Keratinocyte (primary cell): ENCODE data around the gene ELK3. TPM values are rescaled to one million over a fixed set of nuclear protein-coding genes. Genes with fewer than 3 reads are reported as not detected.

Experiments used
- DNase-seq: peaks from one replicate; pipeline ENCODE4 v3.0.0-alpha.2; 2011; ENCODE audit warnings: low read depth, missing footprints, low spot score
- FAIRE-seq: peaks from 2 replicates; lab custom pipeline; 2011; peaks lifted over from hg19 to GRCh38; lab: Jason Lieb, UNC
- H2AFZ ChIP-seq: 2 replicates; pipeline ENCODE4 v1.6.0; 2012; ENCODE audit warnings: low read length, control low read depth, inconsistent platforms; ENCODE audit not compliant: control insufficient read depth
- H3K27ac ChIP-seq: 2 replicates; pipeline ENCODE4 v1.5.1; 2011; ENCODE audit warnings: low read length; ENCODE audit not compliant: control insufficient read depth, insufficient read depth
- H3K27me3 ChIP-seq: 3 replicates; pipeline ENCODE4 v1.6.0; 2011; ENCODE audit warnings: low read length; ENCODE audit not compliant: control insufficient read depth, insufficient read depth; ENCODE audit errors: extremely low read depth
- H3K36me3 ChIP-seq, 2 experiments: 2 replicates in 1 of 2; 3 replicates in 1 of 2; pipeline ENCODE4 v1.5.1; 2011; ENCODE audit warnings: low read length in 2 of 2, mild to moderate bottlenecking in 1 of 2; ENCODE audit not compliant: control insufficient read depth in 2 of 2, insufficient read depth in 2 of 2; ENCODE audit errors: extremely low read depth in 1 of 2
- H3K4me1 ChIP-seq: 3 replicates; pipeline ENCODE4 v1.5.1; 2011; ENCODE audit warnings: low read length; ENCODE audit not compliant: control insufficient read depth, insufficient read depth; ENCODE audit errors: extremely low read depth
- H3K4me2 ChIP-seq: 3 replicates; pipeline ENCODE4 v1.6.0; 2011; ENCODE audit warnings: low read depth, low read length; ENCODE audit not compliant: control insufficient read depth, insufficient read depth; ENCODE audit errors: extremely low read depth
- H3K4me3 ChIP-seq, 3 experiments: fragments of 200-600 bp in 1 of 3; sonication (generic) in 1 of 3; 2 replicates in 2 of 3; 3 replicates in 1 of 3; pipeline ENCODE4 v1.5.1; 2011 to 2016; ENCODE audit warnings: low read length in 3 of 3, mild to moderate bottlenecking in 3 of 3, control low read depth in 2 of 3, inconsistent platforms in 1 of 3, low read depth in 1 of 3, mixed read lengths in 1 of 3, mixed run types in 1 of 3, moderate library complexity in 1 of 3; ENCODE audit not compliant: control insufficient read depth in 2 of 3, insufficient read depth in 2 of 3; ENCODE audit errors: extremely low read depth in 1 of 3
- H3K79me2 ChIP-seq: 2 replicates; pipeline ENCODE4 v1.6.0; 2012; ENCODE audit warnings: low read length; ENCODE audit not compliant: control insufficient read depth, insufficient read depth
- H3K9ac ChIP-seq: 3 replicates; pipeline ENCODE4 v1.6.0; 2011; ENCODE audit warnings: low read length; ENCODE audit not compliant: control insufficient read depth, insufficient read depth; ENCODE audit errors: extremely low read depth
- H3K9me1 ChIP-seq: 3 replicates; pipeline ENCODE4 v1.6.0; 2011; ENCODE audit warnings: low read length; ENCODE audit not compliant: control insufficient read depth, insufficient read depth; ENCODE audit errors: extremely low read depth
- H3K9me3 ChIP-seq: 2 replicates; pipeline ENCODE4 v1.5.1; 2012; ENCODE audit warnings: low read depth, low read length; ENCODE audit not compliant: control insufficient read depth
- H4K20me1 ChIP-seq: 3 replicates; pipeline ENCODE4 v1.6.0; 2011; ENCODE audit warnings: low read length; ENCODE audit not compliant: control insufficient read depth, insufficient read depth; ENCODE audit errors: extremely low read depth
- EZH2 ChIP-seq: IDR thresholded peaks from one replicate; pipeline ENCODE4 v1.6.1; 2012; ENCODE audit warnings: inconsistent platforms, mild to moderate bottlenecking, low read length, moderate library complexity
- dilution Hi-C: fragments of 300-500 bp; cut with MboI; formaldehyde crosslinking; loops from one replicate; pipeline ENCODE4 v1.7.0; 2020; ENCODE audit warnings: low sequenced_read_pairs; ENCODE audit not compliant: extremely low pct_ligation_motif_present
- polyA plus RNA-seq, 5 experiments: library from polyadenylated mRNA; depleted of rRNA in 3 of 5; stranded (reverse) in 3 of 5; stranded (forward) in 1 of 5; unstranded in 1 of 5; fragments of >200 nt; gene quantifications; 1 replicate in 1 of 5; 2 replicates in 3 of 5; 3 replicates in 1 of 5; pipeline versions ENCODE4 v1.2.1 to v1.2.3, GENCODE V29; 2011 to 2012; ENCODE audit warnings: missing spikeins in 2 of 5, low read depth in 1 of 5, low replicate concordance in 1 of 5
- TF ChIP-seq, protein P1 (sequence below), 3 experiments: IDR thresholded peaks in 1 of 3; conservative IDR thresholded peaks in 1 of 3; optimal IDR thresholded peaks in 1 of 3; 2 replicates in 2 of 3; 3 replicates in 1 of 3; pipeline versions ENCODE3 to v1.5.1; 2011; ENCODE audit warnings: low read length in 3 of 3, mild to moderate bottlenecking in 3 of 3, moderate library complexity in 2 of 3, control low read depth in 1 of 3, inconsistent platforms in 1 of 3; ENCODE audit not compliant: insufficient read depth in 2 of 3; ENCODE audit errors: extremely low read depth in 1 of 3

ELK3 gene
- polyA plus RNA-seq, 1 donor (not counting 4 experiments of a cell fraction or from before 2014, with no cell fraction given): 28.2 TPM

DNA sequence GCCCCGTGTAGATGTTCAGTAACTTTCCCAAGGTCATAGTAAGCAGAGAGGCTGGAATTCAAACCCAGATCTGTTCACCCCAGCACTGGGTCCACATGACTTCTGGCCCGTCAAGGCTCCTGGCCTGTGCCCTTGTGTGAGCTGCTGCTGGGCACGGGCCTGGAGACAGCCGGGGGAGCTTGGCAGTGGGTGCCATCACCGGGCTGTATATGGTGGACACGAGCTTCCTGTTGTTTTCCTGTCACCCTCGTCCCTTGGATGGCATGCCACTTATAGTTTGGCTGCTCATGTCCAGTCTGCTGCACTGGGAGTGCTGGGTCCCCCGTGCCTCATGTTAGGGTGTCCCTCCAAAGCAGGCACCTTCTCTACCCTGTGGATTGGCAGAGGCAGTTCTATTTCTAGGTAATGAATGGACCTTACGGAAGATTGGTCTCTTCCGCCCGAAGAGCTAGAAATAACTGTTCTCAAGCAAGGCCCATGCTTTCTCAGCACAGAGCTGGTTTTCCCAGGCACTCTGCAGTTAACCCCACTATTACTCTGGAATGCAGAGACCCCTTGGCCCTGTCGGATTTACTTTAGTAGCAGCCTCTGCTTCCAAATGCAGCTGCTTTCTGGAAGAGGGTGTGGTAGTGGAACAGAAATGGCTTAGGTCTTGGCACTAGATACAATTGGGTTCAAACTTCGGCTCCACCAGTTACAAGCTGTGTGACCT lies 44.3 kb downstream of the ELK3 start:
- peaks cover 8 to 66% of the 10 kb centered on the region in 2 experiments for H3K36me3 ChIP-seq
- FAIRE-seq (no peak), DNase-seq (no peak)
- H2AFZ ChIP-seq: no peak overlapping the region
- peaks cover 80% of the 10 kb centered on the region for H3K79me2 ChIP-seq
- no peak overlapping the region for H3K4me3 ChIP-seq
- peak overlapping the region; percentile 52 for H3K4me2 ChIP-seq
- no peaks in the 10 kb centered on the region for H3K27me3 ChIP-seq
- H3K9ac ChIP-seq: no peak overlapping the region
- H3K4me1 ChIP-seq: peaks cover 40% of the 10 kb centered on the region
- dilution Hi-C loops: no loop called here
- peaks cover 24% of the 10 kb centered on the region for H4K20me1 ChIP-seq
- TF ChIP-seq, protein P1, sequence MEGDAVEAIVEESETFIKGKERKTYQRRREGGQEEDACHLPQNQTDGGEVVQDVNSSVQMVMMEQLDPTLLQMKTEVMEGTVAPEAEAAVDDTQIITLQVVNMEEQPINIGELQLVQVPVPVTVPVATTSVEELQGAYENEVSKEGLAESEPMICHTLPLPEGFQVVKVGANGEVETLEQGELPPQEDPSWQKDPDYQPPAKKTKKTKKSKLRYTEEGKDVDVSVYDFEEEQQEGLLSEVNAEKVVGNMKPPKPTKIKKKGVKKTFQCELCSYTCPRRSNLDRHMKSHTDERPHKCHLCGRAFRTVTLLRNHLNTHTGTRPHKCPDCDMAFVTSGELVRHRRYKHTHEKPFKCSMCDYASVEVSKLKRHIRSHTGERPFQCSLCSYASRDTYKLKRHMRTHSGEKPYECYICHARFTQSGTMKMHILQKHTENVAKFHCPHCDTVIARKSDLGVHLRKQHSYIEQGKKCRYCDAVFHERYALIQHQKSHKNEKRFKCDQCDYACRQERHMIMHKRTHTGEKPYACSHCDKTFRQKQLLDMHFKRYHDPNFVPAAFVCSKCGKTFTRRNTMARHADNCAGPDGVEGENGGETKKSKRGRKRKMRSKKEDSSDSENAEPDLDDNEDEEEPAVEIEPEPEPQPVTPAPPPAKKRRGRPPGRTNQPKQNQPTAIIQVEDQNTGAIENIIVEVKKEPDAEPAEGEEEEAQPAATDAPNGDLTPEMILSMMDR (optimal IDR thresholded peaks at IDR 0.05 in 1 of 3, IDR thresholded peaks at IDR 0.05 in 1 of 3, conservative IDR thresholded peaks at IDR 0.05 in 1 of 3; ENCODE audit: extremely low read depth in 1 of 3, insufficient read depth in 2 of 3, low read length in 3 of 3): no peak
- no peak for TF ChIP-seq EZH2
- no peaks in the 10 kb centered on the region for H3K9me3 ChIP-seq
- no peak overlapping the region for H3K27ac ChIP-seq
- H3K9me1 ChIP-seq: peaks cover 5% of the 10 kb centered on the region

DNA sequence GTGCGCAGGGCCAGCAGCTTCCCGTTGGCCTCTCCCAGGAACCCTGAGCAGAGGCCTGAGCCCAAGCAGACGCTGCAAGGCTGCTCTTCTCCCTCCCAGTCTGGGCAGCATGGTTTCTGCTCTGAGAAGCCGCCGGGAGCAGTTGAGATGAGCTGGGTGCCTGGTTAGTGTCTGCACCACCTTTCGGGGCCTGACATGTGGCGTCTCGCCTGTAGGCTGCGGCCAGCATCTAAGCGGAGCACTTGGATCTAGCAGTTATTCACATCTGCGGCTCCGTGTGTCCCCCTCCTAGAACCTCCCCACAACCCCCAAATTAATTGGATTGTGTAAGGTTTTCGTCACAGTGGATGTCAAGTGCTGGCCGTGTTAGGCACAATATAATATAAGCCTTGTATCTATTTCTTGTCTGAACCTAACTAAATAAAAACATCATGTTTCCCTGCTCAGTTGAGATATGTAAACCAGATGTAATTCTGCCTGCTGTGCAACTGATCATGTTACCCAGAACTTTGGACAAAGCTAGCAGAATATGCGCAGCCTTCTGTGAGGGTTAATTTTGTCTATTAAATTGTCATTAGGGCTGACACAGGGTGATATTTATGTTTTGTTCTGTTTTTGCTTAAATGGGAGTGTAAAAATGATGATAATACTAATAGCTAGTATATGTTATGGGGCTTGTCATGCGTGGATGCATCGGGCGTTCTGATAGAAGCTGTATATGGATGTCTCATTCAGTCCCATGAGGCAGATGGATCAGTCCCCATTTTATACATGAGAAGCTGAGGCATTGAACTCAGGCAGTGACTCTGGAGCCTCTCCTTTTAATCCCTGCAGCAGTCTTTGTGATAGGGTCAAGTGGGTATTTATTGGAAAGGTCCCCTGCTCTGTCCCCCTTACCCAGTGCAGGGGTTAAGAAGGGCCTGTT lies 45.8 kb downstream of the ELK3 start:
- Histone ChIP-seq H3K9me1 (peaks cover 5% of the 10 kb centered on the region), H3K27me3 (no peaks in the 10 kb centered on the region), H3K36me3 (peaks cover 8 to 64% of the 10 kb centered on the region in 2 experiments), H3K4me2 (no peak overlapping the region), H3K4me3 (no peak overlapping the region), H3K27ac (no peak overlapping the region), H3K9ac (no peak overlapping the region), H3K79me2 (peaks cover 74% of the 10 kb centered on the region), H3K9me3 (no peaks in the 10 kb centered on the region), H4K20me1 (peaks cover 24% of the 10 kb centered on the region), H3K4me1 (peaks cover 30% of the 10 kb centered on the region), H2AFZ (no peak overlapping the region)
- dilution Hi-C loops: no loop called here
- DNase-seq: no peak
- TF ChIP-seq EZH2: no peak
- TF ChIP-seq, protein P1 (optimal IDR thresholded peaks at IDR 0.05 in 1 of 3, IDR thresholded peaks at IDR 0.05 in 1 of 3, conservative IDR thresholded peaks at IDR 0.05 in 1 of 3; ENCODE audit: extremely low read depth in 1 of 3, insufficient read depth in 2 of 3, low read length in 3 of 3): no peak
- no peak for FAIRE-seq
